ENCODE data around the gene CAVIN2.

DNA sequence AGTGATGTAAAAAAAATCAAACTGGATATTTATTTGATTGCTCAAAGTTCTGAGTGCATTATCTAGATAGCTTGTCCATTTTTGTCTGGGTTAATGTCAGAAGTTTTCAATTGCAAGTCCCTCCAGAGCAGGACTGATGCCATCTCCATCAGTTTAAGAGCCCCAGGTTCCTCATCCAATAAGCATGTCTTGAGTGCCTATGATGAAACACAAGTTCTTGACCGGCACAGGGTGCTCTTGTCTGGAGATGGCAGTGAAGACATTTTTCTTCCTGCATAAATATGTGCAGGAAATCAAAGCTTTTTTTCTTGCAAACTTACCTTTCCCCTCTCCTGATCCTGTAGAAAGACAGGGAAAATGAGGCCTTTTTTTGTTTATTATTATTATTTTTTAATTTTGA, 31.9 kb downstream of the CAVIN2 start:
- TF ChIP-seq, protein P1, sequence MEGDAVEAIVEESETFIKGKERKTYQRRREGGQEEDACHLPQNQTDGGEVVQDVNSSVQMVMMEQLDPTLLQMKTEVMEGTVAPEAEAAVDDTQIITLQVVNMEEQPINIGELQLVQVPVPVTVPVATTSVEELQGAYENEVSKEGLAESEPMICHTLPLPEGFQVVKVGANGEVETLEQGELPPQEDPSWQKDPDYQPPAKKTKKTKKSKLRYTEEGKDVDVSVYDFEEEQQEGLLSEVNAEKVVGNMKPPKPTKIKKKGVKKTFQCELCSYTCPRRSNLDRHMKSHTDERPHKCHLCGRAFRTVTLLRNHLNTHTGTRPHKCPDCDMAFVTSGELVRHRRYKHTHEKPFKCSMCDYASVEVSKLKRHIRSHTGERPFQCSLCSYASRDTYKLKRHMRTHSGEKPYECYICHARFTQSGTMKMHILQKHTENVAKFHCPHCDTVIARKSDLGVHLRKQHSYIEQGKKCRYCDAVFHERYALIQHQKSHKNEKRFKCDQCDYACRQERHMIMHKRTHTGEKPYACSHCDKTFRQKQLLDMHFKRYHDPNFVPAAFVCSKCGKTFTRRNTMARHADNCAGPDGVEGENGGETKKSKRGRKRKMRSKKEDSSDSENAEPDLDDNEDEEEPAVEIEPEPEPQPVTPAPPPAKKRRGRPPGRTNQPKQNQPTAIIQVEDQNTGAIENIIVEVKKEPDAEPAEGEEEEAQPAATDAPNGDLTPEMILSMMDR (IDR thresholded peaks at IDR 0.05): no peak
- no peak for TF ChIP-seq POLR2A (IDR thresholded peaks at IDR 0.05; ENCODE audit: low read depth)
- TF ChIP-seq EP300 (IDR thresholded peaks at IDR 0.05): no peak
- TF ChIP-seq POLR2AphosphoS5 (IDR thresholded peaks at IDR 0.05): no peak

Data from esophagus muscularis mucosa (tissue), 4 donors.